Mucosa of descending colon (tissue), 3 donors: ENCODE measurements around the gene ANXA5. TPM values are rescaled to one million over a fixed set of nuclear protein-coding genes. Genes with fewer than 3 reads are reported as not detected.

ENCODE experiments used
- ATAC-seq: fragments of 200-7000 bp; cut with Tn5 transposase; one replicate; pipeline ENCODE4 v1.9.1; 2020; ENCODE audit warnings: mild to moderate bottlenecking, moderate library complexity
- DNase-seq, 3 donors: peaks; one replicate each; pipeline ENCODE4 v3.0.0-alpha.2; 2020
- H3K36me3 ChIP-seq: fragments of 200-600 bp; one replicate; pipeline ENCODE4 v1.8.0; 2021; ENCODE audit warnings: low read depth, mild to moderate bottlenecking
- H3K4me1 ChIP-seq: fragments of 200-600 bp; one replicate; pipeline ENCODE4 v1.8.0; 2021; ENCODE audit warnings: low read depth, mild to moderate bottlenecking
- H3K4me3 ChIP-seq: fragments of 200-600 bp; one replicate; pipeline ENCODE4 v1.8.0; 2021; ENCODE audit warnings: mild to moderate bottlenecking
- H3K9me3 ChIP-seq: fragments of 200-600 bp; one replicate; pipeline ENCODE4 v1.8.0; 2021; ENCODE audit warnings: mild to moderate bottlenecking
- intact Hi-C, 2 donors: fragments of 100-400 bp; cut with DNase I in 1 of 2; cut with micrococcal nuclease in 1 of 2; formaldehyde crosslinking; loops; one replicate each; pipeline versions ENCODE4 v1.11.0 to v1.11.1; 2022; cut with DNase I, micrococcal nuclease
- total RNA-seq, 3 donors: library from RNA; stranded (reverse); fragmentation: NEBNext Ultra II Directional in 2 of 3; extraction: Animal tissue kit (Norgen Biotek cat#: 25700) in 2 of 3; gene quantifications; one replicate each; pipeline versions ENCODE4 v1.2.1 to v1.2.4, GENCODE V29; 2021 to 2023
- TF ChIP-seq, protein P1 (sequence below): fragments of 200-600 bp; IDR thresholded peaks from one replicate; pipeline ENCODE4 v1.8.0; 2022; ENCODE audit warnings: antibody characterized with exemption, mild to moderate bottlenecking
- donor health status: DM: no; HTN: no; CAD: no; lungs with moderate emphysema.
- donor health status: DM: no; HTN: no; CAD: no.
- donor health status: DM: no; HTN: yes; CAD: no.

Gene ANXA5
- total RNA-seq, 3 donors from 2014 or later: 47.3 to 157 (median 89.2) TPM

DNA sequence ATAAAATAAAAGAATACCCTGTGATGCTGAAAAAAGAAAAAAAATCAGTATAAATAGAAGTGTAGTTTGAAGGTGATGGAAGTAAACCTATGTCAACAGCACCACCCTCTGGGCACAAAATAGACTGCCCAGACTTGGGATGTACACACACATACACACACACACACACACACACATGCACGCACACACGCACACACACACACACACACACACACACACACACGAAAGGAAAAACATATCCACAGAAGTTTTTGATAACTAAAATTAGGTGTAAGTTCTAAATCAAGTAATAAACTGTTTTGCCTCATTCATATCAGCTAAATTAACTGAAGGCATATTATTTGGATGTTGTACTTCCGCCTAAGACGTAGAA lies 40.5 kb downstream of the ANXA5 start:
- ATAC-seq: peak; percentile 80
- H3K4me3 ChIP-seq: no peak overlapping the region
- TF ChIP-seq, protein P1, sequence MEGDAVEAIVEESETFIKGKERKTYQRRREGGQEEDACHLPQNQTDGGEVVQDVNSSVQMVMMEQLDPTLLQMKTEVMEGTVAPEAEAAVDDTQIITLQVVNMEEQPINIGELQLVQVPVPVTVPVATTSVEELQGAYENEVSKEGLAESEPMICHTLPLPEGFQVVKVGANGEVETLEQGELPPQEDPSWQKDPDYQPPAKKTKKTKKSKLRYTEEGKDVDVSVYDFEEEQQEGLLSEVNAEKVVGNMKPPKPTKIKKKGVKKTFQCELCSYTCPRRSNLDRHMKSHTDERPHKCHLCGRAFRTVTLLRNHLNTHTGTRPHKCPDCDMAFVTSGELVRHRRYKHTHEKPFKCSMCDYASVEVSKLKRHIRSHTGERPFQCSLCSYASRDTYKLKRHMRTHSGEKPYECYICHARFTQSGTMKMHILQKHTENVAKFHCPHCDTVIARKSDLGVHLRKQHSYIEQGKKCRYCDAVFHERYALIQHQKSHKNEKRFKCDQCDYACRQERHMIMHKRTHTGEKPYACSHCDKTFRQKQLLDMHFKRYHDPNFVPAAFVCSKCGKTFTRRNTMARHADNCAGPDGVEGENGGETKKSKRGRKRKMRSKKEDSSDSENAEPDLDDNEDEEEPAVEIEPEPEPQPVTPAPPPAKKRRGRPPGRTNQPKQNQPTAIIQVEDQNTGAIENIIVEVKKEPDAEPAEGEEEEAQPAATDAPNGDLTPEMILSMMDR: no peak
- peak in 1 of 3 donors; percentile 54 for DNase-seq
- H3K36me3 ChIP-seq: no peaks in the 10 kb centered on the region
- no peaks in the 10 kb centered on the region for H3K4me1 ChIP-seq
- no peaks in the 10 kb centered on the region for H3K9me3 ChIP-seq
- intact Hi-C loops: no loop called here

DNA sequence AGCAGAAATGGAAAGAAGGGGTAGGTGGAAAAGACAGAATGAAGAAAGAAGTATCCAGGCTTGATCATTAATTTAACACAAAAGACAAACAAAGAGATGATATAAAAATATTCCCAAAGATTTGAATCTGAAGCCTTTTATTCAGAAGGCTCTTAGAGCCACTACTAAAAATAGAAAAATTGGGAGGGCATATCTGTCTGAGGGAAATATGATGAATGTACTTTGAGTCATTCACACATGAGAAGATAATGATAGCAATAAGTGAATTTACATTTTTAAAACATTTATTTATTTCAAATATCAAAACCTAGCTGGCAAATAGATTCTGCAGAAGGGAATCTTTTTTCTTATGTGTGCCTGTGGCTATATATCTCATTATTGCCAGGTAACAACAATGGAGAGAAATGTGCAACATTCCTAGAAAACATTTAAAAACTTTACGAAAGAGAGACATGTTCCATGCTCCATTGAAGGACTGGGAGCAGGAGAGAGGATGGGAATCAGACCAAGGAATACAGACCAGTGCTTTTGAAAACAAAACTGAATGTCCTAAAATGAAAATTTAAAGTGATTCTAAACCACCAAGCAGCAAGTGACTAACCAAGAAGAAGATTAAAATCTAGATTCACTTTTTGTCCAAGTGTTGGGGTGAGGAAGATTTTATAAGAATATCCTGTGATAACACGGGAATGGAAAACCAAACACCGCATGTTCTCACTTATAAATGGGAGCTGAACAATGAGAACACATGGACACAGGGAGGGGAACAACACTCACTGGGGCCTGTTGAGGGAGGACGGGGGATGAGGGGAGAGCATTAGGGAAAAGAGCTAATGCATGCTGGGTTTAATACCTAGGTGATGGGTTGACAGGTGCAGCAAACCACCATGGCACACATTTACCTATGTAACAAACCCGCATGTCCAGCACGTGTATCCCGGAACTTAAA lies 41.2 kb downstream of the ANXA5 start:
- intact Hi-C loops: no loop called here
- Histone ChIP-seq H3K36me3 (no peaks in the 10 kb centered on the region), H3K4me3 (no peak overlapping the region), H3K9me3 (no peaks in the 10 kb centered on the region), H3K4me1 (no peaks in the 10 kb centered on the region)
- TF ChIP-seq, protein P1: no peak
- ATAC-seq (no peak), DNase-seq (no peak)

DNA sequence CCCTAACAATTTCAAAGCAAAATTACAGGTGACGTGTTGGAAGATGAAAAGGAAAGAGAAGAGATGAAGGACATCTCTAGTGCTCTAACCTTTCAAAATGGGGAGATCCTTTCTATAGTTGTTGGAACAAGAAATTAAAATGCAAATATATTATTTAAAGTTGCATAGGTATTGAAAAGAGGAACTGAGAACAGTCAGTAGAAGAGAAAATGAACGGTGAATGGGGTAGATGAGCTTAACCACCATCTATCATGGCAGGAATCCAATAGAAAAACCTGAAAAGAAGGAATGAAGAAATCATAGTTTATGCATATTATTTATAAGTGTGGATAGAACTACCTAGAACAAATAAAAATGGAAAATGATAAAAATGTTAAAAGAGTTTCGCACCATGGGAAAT lies 42.0 kb downstream of the ANXA5 start:
- DNase-seq (no peak), ATAC-seq (no peak)
- intact Hi-C loops: no loop called here
- TF ChIP-seq, protein P1: no peak
- Histone ChIP-seq H3K4me3 (no peak overlapping the region), H3K4me1 (no peaks in the 10 kb centered on the region), H3K36me3 (no peaks in the 10 kb centered on the region), H3K9me3 (no peaks in the 10 kb centered on the region)

DNA sequence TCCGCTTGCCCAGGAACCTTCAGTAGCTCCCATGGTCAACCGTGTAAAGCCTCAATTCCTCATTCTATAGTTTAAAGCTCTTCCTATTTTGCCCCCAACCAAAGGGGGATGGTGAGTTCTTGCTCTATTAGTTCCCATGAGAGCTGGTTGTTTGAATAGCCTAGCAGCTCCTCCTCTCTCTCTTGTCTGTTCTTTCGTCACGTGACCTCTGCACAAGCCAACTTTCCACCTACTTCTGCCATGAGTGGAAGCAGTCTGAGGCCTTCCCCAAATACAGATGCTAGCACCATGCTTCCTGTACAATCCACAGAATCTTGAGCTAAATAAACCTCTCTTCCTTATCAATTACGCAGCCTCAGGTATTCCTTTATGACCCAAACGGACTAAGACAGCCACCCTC lies 42.8 kb downstream of the ANXA5 start:
- Histone ChIP-seq H3K9me3 (no peaks in the 10 kb centered on the region), H3K4me1 (no peaks in the 10 kb centered on the region), H3K36me3 (no peaks in the 10 kb centered on the region), H3K4me3 (no peak overlapping the region)
- DNase-seq: no peak
- TF ChIP-seq, protein P1: no peak
- intact Hi-C loops: no loop called here
- ATAC-seq: no peak

DNA sequence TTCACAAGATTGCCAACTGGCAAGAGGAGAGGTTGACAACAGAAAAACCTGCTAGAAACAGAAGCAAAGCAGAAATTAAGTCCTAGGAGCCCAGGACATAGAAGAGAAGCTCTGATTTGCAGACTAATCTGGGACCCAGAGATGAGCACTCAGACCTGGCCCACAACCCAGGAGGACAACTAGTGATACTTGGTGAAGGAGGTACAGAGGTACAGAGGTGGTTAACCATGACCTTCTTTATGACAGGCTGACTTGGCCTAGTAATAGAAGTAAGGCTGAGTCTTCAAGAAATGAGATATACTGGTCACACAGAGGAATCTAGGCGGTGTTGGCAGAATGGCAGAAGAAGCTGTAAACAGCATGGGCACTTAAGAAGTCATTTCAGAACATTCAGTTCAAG lies 43.6 kb downstream of the ANXA5 start:
- Histone ChIP-seq H3K9me3 (no peaks in the 10 kb centered on the region), H3K4me1 (no peaks in the 10 kb centered on the region), H3K4me3 (no peak overlapping the region), H3K36me3 (no peaks in the 10 kb centered on the region)
- TF ChIP-seq, protein P1: no peak
- DNase-seq: no peak
- intact Hi-C loops: no loop called here
- no peak for ATAC-seq
